ENCODE measurements around the gene TTLL12. TPM values are rescaled to one million over a fixed set of nuclear protein-coding genes. Genes with fewer than 3 reads are reported as not detected.

Gene TTLL12
- total RNA-seq, 1 experiment from 2014 or later, result 100 TPM

DNA sequence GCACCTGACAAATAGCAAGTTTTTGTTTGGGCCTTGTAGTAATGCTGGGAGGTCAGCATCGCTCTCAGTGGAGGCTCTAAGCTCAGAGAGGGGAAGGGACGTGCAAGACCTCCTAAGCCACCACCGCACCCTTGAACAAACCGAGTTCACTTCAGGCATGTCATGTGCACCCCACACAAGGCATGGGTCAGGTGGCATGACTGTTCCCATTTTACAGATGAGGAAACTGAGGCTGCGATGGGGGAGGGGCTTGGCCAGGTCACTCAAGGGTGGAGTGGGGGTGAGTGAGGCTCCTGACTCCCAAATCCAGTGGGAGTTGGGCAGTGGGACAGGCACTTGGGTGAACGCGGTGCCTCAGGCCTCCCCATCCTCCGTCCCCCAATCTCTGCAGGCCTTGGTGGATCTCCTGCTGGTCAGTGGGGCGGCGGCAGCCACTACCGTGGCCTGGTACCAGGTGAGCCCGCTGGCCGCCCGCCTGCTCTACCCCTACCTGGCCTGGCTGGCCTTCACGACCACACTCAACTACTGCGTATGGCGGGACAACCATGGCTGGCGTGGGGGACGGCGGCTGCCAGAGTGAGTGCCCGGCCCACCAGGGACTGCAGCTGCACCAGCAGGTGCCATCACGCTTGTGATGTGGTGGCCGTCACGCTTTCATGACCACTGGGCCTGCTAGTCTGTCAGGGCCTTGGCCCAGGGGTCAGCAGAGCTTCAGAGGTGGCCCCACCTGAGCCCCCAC lies 24.4 kb downstream of the TTLL12 start (continued):
- TF ChIP-seq, protein P1, sequence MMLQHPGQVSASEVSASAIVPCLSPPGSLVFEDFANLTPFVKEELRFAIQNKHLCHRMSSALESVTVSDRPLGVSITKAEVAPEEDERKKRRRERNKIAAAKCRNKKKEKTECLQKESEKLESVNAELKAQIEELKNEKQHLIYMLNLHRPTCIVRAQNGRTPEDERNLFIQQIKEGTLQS (IDR thresholded peaks at IDR 0.05), result no peak

DNA sequence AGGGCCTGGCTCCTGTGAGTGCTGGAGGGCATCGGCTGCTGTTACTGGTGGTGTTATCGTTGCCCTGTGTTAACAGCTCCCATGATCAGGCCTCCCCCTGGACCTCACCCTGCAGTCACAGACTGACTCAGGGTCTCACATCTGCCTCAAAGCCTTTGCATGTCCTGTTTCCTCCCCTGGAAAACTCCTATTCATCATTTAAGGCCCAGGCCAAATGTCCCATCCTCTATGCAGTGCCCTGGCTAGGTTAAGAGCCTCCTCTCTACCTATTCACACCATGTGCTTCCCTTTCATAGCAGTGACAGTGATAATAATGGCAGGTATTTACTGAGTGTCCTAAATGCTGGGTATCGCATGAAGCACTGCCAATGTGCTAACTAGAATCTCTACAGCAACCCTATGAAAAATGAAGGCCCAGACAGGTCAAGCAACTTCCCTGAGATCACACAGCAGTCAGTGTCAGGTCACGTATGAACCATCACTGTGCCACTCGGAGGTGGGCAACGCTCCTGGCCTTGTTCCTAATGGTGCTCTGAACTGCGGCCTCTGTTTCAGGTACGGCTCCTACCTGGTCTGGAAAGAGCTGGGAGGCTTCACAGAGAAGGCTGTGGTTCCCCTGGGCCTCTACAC lies 26.3 kb downstream of the TTLL12 start:
- H3K4me2 ChIP-seq (ENCODE audit: low read length), result no peak overlapping the region
- no peaks in the 10 kb centered on the region for H4K20me1 ChIP-seq (ENCODE audit: insufficient read depth)
- H3K4me1 ChIP-seq (ENCODE audit: control insufficient read depth in 1 of 2, insufficient read depth in 2 of 2, low read length in 2 of 2), result peaks cover 1 to 13% of the 10 kb centered on the region in 2 experiments; a peak in 3 of 4 replicates
- ChIA-PET POLR2A (no interaction called here), CTCF (no interaction called here), RAD21 (ENCODE audit: low non-redundant PET in 1 of 2, low total read pairs in 2 of 2, uncharacterized antibody in 2 of 2, unreplicated experiment in 2 of 2) (no interaction called here)
- no peaks in the 10 kb centered on the region for H3K27me3 ChIP-seq (ENCODE audit: insufficient read depth, low read length)
- intact Hi-C loops (cut with micrococcal nuclease), result no loop called here
- no peak overlapping the region for H2AFZ ChIP-seq (ENCODE audit: low read depth, low read length, poor library complexity, severe bottlenecking)
- no peaks in the 10 kb centered on the region for H3K9me2 ChIP-seq (ENCODE audit: insufficient read depth)
- peaks cover 2 to 8% of the 10 kb centered on the region in 2 experiments; a peak in 3 of 4 replicates for H3K36me3 ChIP-seq (ENCODE audit: control insufficient read depth in 1 of 2, insufficient read depth in 2 of 2, low read length in 2 of 2)
- TF ChIP-seq, protein P2, sequence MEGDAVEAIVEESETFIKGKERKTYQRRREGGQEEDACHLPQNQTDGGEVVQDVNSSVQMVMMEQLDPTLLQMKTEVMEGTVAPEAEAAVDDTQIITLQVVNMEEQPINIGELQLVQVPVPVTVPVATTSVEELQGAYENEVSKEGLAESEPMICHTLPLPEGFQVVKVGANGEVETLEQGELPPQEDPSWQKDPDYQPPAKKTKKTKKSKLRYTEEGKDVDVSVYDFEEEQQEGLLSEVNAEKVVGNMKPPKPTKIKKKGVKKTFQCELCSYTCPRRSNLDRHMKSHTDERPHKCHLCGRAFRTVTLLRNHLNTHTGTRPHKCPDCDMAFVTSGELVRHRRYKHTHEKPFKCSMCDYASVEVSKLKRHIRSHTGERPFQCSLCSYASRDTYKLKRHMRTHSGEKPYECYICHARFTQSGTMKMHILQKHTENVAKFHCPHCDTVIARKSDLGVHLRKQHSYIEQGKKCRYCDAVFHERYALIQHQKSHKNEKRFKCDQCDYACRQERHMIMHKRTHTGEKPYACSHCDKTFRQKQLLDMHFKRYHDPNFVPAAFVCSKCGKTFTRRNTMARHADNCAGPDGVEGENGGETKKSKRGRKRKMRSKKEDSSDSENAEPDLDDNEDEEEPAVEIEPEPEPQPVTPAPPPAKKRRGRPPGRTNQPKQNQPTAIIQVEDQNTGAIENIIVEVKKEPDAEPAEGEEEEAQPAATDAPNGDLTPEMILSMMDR (IDR thresholded peaks at IDR 0.05 in 2 of 3, conservative IDR thresholded peaks at IDR 0.05 in 1 of 3; ENCODE audit: borderline replicate concordance in 1 of 3, insufficient read depth in 1 of 3, low read depth in 2 of 3, low read length in 2 of 3), result no peak
- TF ChIP-seq FOSL1 (IDR thresholded peaks at IDR 0.05; ENCODE audit: low read depth), result no peak
- TF ChIP-seq, protein P3, sequence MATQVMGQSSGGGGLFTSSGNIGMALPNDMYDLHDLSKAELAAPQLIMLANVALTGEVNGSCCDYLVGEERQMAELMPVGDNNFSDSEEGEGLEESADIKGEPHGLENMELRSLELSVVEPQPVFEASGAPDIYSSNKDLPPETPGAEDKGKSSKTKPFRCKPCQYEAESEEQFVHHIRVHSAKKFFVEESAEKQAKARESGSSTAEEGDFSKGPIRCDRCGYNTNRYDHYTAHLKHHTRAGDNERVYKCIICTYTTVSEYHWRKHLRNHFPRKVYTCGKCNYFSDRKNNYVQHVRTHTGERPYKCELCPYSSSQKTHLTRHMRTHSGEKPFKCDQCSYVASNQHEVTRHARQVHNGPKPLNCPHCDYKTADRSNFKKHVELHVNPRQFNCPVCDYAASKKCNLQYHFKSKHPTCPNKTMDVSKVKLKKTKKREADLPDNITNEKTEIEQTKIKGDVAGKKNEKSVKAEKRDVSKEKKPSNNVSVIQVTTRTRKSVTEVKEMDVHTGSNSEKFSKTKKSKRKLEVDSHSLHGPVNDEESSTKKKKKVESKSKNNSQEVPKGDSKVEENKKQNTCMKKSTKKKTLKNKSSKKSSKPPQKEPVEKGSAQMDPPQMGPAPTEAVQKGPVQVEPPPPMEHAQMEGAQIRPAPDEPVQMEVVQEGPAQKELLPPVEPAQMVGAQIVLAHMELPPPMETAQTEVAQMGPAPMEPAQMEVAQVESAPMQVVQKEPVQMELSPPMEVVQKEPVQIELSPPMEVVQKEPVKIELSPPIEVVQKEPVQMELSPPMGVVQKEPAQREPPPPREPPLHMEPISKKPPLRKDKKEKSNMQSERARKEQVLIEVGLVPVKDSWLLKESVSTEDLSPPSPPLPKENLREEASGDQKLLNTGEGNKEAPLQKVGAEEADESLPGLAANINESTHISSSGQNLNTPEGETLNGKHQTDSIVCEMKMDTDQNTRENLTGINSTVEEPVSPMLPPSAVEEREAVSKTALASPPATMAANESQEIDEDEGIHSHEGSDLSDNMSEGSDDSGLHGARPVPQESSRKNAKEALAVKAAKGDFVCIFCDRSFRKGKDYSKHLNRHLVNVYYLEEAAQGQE (IDR thresholded peaks at IDR 0.05; ENCODE audit: low read depth), result no peak
- no peak for TF ChIP-seq CBX3 (IDR thresholded peaks at IDR 0.05; ENCODE audit: low read depth)
- TF ChIP-seq, protein P4, sequence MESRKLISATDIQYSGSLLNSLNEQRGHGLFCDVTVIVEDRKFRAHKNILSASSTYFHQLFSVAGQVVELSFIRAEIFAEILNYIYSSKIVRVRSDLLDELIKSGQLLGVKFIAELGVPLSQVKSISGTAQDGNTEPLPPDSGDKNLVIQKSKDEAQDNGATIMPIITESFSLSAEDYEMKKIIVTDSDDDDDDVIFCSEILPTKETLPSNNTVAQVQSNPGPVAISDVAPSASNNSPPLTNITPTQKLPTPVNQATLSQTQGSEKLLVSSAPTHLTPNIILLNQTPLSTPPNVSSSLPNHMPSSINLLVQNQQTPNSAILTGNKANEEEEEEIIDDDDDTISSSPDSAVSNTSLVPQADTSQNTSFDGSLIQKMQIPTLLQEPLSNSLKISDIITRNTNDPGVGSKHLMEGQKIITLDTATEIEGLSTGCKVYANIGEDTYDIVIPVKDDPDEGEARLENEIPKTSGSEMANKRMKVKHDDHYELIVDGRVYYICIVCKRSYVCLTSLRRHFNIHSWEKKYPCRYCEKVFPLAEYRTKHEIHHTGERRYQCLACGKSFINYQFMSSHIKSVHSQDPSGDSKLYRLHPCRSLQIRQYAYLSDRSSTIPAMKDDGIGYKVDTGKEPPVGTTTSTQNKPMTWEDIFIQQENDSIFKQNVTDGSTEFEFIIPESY (IDR thresholded peaks at IDR 0.05; ENCODE audit: extremely low read depth, insufficient replicate concordance, low read length), result no peak
- TF ChIP-seq YY1 (IDR thresholded peaks at IDR 0.05; ENCODE audit: extremely low read depth, insufficient replicate concordance, low read depth, low read length), result no peak
- TF ChIP-seq SRF (IDR thresholded peaks at IDR 0.05; ENCODE audit: low read depth), result no peak
- TF ChIP-seq POLR2A (IDR thresholded peaks at IDR 0.05; ENCODE audit: borderline replicate concordance, extremely low read depth, insufficient read depth, insufficient read length), result no peak
- TF ChIP-seq SIN3A (IDR thresholded peaks at IDR 0.05; ENCODE audit: low read depth), result no peak
- no peak for TF ChIP-seq SP1 (IDR thresholded peaks at IDR 0.05; ENCODE audit: low read depth)
- TF ChIP-seq ELF1 (IDR thresholded peaks at IDR 0.05; ENCODE audit: borderline replicate concordance, low read depth), result no peak
- H3K79me2 ChIP-seq (ENCODE audit: insufficient read depth, low read length), result peaks cover 20% of the 10 kb centered on the region
- H3K9me3 ChIP-seq (ENCODE audit: control insufficient read depth in 1 of 2, insufficient read depth in 1 of 2, low read depth in 1 of 2, low read length in 2 of 2), result no peaks in the 10 kb centered on the region
- no TSS peak for BruUV-seq (replicated peaks)
- DNase-seq (ENCODE audit: low read depth, low spot score) (no peak), ATAC-seq (no peak)
- no peak overlapping the region for H3K4me3 ChIP-seq (replicated peaks in 1 of 2; ENCODE audit: low read depth in 1 of 2, low read length in 2 of 2)
- H3K9ac ChIP-seq (ENCODE audit: low read length), result no peak overlapping the region
- H3K27ac ChIP-seq (ENCODE audit: low read depth, low read length), result no peak overlapping the region

All from HCT116 (cell line).